CD4-positive, alpha-beta T cell treated with Interferon alpha-2 for 1 hour (primary cell): Measurements from ENCODE around the gene SLC39A5.
A peak's percentile ranks its signal among the peaks of the same experiment; 100 is the strongest.

Experiments used
- DNase-seq, 2 donors: peaks; one replicate each; pipeline ENCODE4 v3.0.0-alpha.2; 2020 to 2022

The SLC39A5 gene

DNA sequence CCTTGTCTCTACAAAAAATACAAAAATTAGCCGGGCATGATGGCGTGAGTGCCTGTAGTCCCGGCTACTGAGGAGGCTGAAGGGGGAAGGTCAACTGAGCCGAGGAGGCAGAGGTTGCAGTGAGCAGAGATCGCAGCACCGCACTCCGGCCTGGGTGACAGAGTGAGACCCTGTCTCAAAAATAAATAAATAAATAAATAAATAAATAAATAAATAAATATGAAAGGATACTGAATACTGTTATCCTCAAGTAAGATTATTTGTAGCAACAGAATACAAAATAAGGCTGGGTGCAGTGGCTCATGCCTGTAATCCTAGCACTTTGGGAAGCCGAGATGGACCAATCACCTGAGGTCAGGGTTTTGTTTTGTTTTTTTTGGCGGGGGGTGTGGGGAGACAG is 10.0 kb upstream of the SLC39A5 start:
- no peak for DNase-seq

DNA sequence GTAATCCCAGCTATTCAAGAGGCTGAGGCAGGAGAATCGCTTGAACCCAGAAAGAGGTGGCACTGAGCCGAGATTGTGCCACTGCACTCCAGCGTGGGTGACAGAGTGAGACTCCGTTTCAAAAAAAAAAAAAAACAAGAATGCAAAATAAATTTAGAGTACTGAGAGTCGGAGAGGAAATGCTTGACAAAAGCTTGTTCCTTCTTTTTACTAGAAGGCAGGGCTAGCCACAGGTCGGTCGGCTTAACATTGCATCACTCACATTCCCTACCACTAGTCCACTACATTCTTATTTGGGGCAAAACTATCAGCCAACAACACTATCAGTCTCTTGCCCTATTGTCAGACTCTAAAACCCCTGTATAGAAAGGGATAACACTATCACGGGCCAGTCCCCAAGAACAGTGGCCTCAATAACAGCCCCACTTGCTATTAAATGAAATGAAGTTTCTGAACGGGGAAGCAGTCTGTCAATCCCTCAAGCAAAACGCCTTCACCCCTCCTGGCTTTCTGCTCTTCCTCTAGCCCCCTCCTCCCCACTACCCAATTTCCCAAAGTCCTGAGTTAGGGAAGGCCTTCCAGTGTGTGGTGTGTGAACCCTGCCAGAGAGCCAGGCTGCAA is 9.1 kb upstream of the SLC39A5 start:
- DNase-seq: peak; percentile 14 to 15

DNA sequence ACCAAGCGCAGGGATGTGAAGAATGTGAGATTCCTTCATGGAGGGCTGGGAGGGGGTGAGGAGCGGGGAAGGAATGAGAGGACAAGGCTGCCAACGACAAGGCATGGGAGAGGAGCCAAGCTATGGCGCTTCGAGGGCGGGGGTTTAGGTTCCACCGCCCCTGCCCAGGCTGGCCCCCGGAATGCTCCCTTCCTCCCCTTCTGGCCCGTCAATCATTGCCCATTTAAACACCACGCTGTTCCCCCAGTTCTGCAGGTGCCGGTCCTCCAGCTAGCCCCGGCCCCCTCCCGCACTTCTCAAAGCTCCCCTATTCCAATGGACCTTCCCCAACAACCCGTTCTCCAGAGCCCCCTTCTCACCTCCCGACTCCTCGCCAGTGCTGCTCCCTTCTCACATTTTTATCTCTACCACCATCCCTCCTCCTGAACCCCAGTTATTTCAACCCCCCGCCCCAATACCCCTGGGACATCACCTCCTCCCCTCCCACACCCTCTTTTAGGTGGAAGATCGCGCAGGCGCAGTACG is 8.6 kb upstream of the SLC39A5 start:
- no peak for DNase-seq

DNA sequence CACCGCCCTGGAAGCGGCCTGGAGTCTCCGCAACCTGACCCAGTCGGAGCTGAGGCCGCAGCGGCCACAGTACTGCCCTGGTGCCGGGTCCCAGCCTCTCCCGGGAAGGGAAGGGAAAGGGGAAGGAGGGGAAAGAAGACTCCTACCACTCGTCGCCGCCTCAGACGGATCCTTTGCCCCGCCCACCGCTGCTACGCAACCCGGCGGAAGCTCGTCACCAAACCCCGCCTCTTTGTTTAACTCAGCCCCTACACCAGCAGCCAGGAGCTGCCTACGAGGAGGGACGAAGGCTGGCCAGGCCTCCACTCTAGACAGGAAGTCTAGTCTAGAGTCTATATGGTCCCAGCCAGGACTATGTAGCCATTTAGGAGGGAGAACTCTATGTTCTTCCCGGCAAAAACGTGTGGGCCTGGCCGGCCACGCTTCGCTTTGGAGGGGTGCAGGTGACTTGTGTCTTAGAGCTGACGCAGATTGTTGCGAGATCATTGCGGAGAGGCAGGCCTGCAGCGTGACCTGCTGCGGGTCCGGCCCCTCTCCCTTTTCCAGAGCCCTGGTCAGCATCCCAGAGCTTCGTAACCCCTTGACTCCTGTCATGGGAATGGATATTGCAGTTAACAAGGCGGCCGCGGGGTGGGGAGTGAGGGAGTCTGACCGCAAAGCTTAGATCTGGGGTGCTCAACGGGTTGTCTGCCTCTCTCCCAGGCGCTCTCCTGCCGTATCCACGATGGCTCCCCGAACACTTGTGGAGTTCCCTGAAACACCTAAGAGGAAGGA is 7.9 kb upstream of the SLC39A5 start, which contains the start of gene RNF41:
Gene RNF41, minus strand, starts transcription at position 166 of the 774 bp plus-strand sequence. CDS start 7,875 bp downstream, outside the sequence.
- peak; percentile 93 to 94 for DNase-seq

DNA sequence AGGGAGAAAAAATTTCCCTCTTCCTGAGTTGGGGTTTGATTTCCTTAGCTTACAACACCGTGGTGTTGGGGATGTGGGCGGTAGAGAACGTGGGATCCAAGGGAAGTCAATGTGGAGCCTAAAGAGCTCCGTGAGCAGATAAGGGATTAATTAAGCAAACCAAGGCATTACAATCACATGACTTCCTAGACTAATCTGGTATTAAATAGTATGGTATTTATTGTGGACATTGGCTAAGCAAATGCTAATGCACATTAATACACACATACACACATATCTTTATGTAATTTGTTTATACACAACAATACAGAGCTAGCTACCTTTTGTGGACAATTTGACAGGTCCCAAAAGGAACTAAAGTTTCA is 7.3 kb upstream of the SLC39A5 start:
- DNase-seq: peak in 1 of 2 donors; percentile 14

DNA sequence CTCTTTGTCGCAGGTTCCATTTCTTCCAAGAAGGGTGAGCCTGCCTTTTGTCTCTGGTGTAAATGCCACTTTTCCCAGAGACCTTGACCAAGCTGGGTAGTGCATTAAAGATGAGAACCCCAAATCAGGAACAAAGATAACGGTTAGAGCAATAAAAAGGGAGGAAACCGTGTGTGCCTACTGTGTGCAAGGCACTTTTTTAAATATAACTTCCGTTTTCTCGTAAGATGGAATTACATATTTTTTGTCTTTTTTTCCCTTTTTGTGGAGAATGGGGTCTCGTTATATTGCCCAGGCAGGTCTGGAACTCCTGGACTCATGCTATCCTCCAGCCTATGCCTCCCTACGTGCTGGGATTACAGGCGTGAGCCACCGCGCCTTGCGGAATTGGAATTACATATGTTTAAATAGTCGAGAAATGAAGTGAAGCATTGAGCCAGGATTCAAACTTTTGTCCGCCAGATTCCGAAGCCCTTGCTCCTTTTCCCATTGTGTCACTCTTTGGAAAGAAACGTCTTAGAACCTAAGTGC is 6.2 kb upstream of the SLC39A5 start:
- DNase-seq: no peak

DNA sequence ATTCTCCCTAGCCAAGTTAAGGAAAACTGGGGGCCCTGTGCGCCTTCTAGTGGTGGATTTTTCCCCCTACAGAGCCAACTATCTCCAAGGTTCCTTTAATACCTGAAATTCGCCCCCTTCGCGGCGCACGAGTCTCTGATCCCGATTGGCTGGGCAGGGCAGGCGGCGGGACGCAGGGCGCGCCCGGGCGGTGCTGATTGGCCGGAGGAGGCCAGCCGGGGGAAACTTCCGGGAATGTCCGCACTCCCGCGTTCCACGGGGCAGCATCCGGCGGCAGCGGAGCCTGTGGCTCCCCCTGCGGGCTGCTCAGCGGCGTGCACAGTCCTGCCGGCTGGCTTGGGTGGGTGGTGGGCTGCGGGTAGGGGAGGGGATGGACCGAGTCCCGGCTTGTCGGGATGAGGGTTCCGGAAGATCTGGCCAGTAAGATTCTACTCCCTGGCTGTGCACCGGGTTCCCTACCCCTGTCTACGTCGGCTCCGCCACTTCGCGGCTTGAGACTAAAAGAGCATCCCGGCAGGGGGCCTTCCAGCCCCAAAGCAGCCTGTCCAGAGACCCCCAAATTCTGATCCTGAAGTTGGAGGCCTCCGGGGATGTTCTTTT is 5.6 kb upstream of the SLC39A5 start, which contains the start of gene NABP2:
Gene NABP2, plus strand, starts transcription at position 241 of the 600 bp plus-strand sequence. CDS start 515 bp downstream, outside the sequence.
- peak; percentile 91 to 95 for DNase-seq

DNA sequence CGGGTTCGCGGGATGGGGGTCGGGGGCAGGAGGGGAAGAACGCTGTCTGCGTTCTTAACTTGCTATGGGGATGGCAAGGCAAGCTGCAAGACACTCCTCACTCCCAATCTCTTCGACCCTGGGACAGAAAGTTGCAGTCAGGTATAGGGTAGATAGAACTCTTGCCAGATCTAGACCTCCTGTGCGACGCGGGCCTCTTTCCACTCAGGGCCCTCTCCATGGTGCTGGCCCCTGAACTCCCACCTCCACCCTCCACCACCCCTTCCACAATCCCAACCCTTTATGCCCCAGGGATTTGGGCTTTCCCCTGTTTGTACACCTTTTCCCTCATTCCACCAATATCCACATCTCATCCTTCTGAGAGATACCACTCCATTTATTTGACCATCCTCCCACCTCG is 4.9 kb upstream of the SLC39A5 start:
- no peak for DNase-seq

DNA sequence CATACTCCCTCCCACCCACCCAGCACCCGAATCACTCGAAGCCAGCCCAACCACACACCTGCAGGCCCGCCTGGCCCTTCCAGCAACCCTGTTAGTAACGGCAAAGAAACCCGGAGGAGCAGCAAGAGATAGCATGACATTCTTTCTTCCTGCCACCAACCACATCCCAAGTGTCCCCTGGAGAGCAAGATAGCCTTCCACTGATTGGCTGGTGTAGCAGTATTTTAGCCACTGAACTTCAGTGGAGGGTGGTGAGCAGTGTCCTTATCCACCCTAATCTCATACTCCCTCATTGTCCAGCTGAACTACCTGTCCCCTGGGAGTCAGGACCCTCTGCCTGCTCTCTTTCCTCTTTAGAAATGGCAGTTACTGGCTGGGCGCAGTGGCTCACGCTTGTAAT is 769 bp upstream of the SLC39A5 start:
- DNase-seq: no peak

DNA sequence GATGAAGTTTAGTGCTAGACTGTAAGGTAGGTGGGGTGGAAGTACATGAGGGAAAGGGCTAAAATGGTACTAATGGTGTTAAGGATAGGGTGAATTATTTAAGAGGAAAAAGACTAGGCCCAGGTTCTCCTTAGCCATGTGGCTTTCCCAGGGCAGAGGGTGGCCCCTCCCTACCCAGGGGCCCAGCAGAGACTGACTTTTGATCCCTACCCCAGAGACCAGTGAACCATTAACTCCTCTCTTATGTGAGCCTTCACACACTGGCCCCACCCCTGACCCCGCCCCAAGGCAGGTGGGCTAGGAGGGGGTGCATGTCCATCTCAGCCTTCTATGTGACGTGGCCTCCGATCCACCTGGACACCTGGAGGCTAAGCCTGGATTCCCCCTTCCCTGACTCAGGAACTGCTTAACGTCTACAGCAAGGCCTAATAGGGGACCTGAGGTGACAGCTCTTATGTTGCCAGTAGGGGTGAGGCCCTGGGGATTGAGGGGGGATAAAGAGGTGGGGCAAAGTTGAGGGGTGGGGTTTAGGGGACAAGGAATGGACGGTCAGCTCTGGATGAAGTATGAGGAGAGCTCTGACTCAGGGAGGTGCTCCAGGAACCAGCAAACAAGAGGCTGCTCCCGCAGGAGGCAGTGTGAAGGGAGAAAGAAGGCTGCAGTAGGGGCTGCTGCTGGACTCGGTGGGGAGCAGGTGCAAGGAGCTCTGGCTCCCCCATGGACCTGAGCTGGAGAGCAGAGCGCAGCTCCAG is 757 bp downstream of the SLC39A5 start:
- no peak for DNase-seq

DNA sequence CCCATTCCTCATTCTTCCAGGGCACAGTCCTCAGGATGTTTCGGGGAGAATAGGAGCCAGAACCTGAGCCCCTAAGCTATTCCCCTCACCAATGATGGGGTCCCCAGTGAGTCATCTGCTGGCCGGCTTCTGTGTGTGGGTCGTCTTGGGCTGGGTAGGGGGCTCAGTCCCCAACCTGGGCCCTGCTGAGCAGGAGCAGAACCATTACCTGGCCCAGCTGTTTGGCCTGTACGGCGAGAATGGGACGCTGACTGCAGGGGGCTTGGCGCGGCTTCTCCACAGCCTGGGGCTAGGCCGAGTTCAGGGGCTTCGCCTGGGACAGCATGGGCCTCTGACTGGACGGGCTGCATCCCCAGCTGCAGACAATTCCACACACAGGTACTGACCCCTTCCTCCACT is 1.3 kb downstream of the SLC39A5 start:
- DNase-seq: no peak

DNA sequence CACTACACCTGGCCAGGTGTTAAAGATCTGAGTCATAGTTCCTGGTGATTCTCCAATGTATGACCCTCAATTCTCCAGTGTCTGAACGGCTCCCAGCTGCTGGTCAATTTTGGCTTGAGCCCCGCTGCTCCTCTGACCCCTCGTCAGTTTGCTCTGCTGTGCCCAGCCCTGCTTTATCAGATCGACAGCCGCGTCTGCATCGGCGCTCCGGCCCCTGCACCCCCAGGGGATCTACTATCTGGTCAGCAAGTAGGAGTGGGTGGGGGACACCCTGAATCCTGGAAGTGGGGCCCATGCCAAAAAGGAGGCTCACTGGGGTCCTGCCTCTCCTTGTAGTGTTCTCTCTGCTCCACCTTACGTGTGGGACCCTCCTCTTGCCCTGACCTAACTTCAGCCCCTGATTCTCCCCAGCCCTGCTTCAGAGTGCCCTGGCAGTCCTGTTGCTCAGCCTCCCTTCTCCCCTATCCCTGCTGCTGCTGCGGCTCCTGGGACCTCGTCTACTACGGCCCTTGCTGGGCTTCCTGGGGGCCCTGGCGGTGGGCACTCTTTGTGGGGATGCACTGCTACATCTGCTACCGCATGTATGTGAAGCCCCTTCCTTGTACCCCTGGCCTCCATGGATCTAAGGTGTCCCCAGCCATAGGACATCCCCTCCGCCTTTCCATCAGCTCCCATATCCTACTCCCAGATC is 5.0 kb downstream of the SLC39A5 start:
- no peak for DNase-seq

DNA sequence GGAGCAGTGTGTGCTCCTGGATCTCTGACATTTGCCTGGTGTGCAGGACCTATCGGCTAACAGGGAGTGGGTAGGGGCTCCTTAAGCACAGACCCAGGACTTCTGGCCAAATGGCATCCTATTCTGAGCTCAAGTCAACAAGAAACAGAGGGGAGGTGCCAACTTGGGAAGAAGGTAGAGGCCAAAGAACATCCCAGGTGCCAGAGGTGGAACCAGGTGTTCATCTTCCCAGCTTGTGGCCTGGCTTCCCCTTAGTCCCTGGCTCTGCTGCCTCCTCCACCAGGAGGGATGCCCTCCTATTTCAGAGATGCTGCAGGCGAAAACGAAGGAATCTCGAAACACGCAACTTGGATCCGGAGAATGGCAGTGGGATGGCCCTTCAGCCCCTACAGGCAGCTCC is 6.2 kb downstream of the SLC39A5 start:
- DNase-seq: no peak

DNA sequence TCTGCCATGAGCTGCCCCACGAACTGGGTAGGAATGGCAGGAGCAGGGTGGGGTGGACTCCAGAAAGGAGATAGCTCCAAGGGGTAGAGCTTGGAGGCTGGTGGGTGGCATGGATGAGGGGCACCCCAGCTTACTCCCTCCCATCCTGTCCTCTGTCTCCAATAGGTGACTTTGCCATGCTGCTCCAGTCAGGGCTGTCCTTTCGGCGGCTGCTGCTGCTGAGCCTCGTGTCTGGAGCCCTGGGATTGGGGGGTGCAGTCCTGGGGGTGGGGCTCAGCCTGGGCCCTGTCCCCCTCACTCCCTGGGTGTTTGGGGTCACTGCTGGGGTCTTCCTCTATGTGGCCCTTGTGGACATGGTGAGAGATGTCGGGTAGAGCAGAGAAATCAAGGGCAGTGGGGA is 7.1 kb downstream of the SLC39A5 start:
- no peak for DNase-seq

DNA sequence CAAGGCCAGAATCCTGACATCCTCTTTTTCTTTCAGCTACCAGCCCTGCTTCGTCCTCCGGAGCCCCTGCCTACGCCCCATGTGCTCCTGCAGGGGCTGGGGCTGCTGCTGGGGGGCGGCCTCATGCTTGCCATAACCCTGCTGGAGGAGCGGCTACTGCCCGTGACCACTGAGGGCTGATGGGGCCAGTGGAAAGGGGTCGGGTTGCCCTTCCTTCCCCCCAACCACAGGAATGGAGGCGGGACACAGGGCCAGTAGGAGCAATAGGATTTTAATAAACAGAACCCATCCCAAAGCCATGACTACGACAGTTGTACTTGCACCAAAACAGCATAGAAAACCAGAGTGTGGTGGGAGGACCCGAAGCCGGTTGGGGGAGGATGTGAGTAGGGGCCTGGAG is 7.7 kb downstream of the SLC39A5 start:
- no peak for DNase-seq

DNA sequence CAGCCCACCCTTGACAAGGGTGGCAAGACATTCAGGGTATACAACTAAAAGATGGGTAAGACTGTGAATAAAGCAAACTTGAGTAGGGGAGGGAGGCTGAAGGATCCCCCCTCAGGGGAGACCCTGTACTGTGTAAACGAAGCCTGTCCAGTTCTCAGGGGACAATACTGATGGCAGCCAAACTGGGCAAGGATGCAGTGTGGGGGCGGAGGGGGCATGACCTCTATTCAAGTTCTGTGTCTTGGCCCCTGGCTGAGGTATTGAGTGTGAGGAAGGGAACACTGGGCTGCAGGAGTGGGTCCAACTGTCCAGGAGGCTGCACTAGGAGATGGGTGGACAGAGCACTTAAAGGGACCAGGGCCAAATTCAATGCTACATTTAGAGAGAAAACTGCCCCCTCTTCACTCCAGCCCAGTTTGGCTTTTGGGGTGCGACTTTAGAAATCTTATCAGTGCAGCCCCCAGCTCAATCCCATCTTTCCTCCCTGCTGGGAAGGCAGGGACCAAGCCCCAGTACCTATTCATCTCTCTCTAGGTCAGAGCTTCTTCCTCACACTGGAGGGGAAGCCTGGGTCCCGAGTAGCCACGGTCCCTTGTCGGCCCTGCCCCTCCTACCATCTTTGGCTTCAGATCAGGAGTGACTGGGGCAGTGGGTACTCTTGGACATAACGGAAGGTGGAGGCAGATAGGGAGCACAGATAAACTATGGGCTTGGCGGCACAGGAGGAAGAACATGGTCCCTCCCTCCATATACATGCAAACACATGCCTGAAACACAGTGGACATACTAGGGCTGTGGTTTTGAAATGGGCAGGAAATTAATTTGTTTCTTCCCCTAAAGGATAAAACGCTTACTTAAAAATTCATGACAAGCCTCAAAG is 11.8 kb downstream of the SLC39A5 start:
- no peak for DNase-seq

DNA sequence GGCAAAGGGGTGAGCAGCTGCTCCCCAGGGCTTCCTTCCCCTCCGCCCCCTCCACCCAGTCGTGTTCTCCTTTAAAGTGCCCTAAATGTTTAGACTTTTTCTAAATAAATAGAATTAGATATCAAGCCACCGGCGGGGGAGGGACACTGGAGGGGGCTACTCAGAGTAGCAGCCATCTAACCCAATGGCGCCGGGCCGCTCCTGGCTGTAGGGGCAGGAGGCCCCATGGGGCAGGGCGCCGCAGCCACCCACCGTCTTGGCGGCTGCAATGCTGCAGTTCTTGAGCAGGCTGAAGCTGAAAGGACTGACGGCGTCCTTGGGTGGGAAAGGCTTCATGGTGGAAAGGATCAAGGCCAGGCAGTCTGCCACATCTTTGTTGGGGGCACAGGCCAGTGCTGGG is 13.1 kb downstream of the SLC39A5 start:
- no peak for DNase-seq

DNA sequence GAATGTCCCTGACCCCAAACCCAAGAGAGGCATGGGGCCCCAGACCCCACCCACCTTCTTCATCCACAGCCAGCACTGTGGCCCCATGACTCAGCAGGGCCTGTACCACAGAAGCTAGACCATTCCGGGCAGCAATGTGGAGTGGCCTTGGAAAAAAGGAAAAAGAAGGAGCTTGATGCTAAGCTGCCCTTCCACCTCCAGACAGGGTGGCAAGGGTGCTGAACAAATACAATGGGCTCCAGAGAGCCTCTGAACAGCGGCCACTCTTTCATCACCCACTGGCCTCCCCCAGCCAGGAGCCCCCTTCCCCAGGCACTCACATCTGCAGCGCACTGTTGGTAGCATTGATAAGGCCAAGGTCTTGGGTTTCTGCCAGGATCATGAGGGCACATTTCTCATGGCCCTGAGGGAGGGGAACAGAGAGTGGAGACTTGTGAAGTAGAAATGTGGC is 13.9 kb downstream of the SLC39A5 start:
- DNase-seq: no peak

DNA sequence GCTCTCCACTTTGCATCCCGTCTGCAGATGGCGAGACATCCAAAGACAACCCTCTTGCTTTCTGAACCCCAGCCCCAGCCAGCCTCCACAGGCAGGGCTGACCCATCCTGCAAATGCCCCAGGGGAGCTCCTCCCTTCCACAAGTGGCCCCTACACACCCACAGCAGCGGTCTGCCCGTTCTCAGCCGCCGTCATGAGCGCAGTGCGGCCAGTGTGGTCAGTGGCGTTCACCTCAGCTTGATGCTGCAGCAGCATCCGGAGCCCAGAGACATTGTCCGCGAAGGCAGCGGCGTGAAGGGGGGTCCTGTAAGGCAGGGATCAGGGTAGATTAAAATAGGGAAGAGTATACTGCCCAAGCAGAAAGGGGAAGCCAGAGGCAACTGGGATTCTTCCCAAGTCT is 14.6 kb downstream of the SLC39A5 start:
- DNase-seq: no peak

DNA sequence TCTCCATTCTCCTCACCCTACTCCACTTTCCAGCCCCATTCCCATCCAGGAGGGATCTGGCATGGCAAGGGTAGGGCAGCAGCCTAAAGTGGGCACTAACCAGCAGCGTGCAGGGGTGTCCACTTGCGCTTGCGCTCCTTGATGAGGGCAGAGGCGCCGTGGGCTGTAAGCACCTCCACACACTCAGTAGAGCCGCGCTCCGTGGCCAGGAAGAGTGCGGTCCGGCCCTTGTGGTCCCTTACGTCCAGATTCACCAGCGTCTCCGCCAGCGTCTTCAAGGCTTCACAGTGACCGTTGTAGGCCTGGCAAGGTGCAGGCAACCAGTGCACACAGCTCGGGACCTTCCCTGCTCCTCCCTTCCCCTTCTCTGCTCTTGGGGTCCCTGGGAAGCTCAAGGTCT is 18.1 kb downstream of the SLC39A5 start:
- DNase-seq: no peak

DNA sequence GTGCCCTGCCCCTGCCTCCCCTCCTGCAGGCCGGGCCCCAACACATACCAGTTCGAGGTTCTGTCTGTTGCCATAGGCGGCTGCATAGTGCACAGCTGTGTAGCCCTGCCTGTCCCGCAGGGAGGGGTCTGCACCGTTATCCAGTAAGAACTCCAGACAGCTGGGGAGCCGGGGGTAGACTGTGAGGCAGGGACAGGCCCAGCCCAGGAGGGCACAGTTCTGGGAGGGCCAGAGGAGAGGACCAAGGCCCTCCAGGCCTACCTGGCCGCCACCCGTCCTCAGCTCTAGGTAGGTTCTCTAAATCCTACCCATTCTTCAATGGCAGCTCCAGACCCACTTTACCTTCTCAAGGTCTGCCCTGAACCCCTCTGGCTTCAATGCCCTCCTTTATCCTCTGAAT is 18.9 kb downstream of the SLC39A5 start:
- no peak for DNase-seq
